HG02678 (cell line): Measurements from ENCODE around the gene INCENP.
A peak's percentile ranks its signal among the peaks of the same experiment; 100 is the strongest.
"Not testable (repeated sequence)": the region's sequence is repeated elsewhere in the genome, so short reads cannot be mapped to it uniquely, and the experiment has no call there.

Source experiments
- ATAC-seq: cut with Tn5 transposase; IDR thresholded peaks from one replicate; pipeline ENCODE4 v1.9.1; 2021; ENCODE audit warnings: mild to moderate bottlenecking, moderate library complexity; ENCODE audit not compliant: unreplicated experiment

Gene INCENP

GRCh38 chr11:62123669-62124185 lies at the start of gene INCENP:
INCENP (plus strand) TSS chr11:62124011; CDS start chr11:62128162, 4,151 bp downstream.
- ATAC-seq, result peak; percentile 96

DNA sequence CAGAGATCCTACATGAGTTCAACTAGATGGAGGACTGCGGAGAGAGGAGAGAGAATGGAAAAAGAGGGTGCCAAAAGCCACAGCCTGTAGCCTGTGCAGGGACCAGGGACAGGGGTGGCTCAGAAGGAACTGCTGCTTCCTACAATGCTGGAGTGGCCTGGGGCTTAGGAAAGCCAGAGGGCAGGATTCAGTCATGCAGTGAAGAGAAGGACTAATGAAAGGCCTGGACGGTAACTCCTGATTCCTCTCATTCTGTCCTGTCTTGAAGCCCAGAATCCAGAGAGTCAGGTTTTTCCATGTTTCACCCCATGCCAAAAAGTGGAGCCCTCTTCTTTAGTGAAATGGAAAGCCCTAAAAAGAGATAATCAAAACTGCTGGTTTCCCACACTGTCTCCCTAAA lies 48.4 kb upstream of the INCENP start:
- ATAC-seq, result no peak

DNA sequence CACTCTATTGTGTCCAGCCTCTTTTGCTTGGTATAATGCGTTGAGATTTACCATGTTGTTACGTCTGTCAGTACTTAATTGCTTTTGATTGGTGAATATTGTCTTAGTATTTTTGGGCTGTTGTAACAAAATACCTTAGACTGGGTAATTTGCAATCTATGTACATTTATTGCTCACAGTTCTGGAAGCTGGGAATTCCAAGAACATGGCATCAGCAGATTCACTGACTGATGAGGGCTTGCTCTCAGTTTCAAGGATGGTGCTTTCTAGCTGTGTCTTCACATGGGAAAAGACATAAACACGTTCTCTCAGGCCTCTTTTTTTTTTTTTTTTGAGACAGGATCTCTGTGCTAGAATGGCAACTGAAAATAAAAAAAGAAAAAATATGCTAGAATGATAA lies 46.7 kb upstream of the INCENP start:
- no peak for ATAC-seq

DNA sequence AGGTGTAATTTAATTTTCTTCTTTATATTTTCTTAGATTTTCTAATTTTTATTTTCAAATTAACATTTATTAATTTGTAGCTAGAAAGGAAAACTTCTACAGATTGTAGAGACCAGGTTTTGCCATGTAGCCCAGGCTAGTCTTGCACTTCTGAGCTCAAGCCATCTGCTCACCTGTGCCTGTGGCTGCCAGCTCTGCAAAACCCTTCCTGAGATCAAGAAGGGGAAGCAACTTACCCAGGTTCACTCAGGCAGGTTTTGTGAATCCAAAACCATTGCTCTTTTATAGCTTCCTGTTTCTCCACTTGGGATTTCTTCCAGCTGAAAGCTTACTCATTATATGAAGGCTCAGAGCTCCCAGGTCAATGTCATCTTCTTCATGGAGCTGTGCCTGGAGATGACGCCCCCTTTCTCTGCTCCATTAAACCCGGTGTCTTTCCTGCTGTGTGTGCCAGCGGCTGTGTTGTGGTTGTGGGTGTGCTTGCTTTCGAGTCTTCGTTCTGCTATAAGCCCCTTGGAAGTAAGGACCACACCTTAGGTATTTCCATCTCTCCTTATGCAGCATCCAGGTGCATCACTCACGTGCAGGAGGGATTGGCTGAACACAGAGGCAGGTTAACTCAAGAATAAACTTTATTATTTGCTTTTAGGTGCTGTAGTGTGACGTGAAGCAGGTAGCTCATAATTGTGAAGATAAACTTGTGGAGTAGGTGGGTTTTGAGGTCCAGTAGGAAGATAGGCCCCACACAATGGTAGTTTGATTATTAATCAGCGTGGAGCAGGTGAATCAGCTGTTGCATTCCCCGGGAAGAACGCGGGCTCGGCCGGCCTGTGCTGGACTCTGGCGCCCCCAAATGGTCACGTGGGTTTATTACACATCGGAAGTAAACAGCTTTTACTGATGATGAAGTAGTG lies 42.2 kb upstream of the INCENP start:
- ATAC-seq, result no peak

GRCh38 chr11:62082292-62082657 lies 41.5 kb upstream of the INCENP start:
- no peak for ATAC-seq

DNA sequence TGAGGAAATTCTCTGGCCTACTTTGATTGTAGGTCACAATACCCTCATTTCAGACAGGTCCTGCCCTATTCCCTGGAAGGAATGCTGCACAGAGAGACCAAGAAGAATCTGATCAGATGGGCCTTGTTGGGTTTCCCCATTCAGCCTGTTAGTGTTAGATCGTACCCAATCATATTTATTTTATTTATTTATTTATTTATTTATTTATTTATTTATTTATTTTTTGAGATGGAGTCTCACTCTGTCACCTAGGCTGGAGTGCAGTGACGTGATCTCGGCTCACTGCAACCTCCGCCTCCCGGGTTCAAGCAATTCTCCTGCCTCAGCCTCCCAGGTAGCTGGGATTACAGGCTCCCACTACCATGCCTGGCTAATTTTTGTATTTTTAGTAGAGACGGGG lies 39.0 kb upstream of the INCENP start:
- ATAC-seq, result not testable (repeated sequence)

- no peak for ATAC-seq
Measured at GRCh38 chr11:62087694-62088093, 36.1 kb upstream of the INCENP start.

- no peak for ATAC-seq
Measured at GRCh38 chr11:62088331-62088933, 35.4 kb upstream of the INCENP start.

GRCh38 chr11:62103141-62103540 lies 20.7 kb upstream of the INCENP start:
- ATAC-seq, result no peak

- no peak for ATAC-seq
Measured at GRCh38 chr11:62103986-62104385, 19.8 kb upstream of the INCENP start.

DNA sequence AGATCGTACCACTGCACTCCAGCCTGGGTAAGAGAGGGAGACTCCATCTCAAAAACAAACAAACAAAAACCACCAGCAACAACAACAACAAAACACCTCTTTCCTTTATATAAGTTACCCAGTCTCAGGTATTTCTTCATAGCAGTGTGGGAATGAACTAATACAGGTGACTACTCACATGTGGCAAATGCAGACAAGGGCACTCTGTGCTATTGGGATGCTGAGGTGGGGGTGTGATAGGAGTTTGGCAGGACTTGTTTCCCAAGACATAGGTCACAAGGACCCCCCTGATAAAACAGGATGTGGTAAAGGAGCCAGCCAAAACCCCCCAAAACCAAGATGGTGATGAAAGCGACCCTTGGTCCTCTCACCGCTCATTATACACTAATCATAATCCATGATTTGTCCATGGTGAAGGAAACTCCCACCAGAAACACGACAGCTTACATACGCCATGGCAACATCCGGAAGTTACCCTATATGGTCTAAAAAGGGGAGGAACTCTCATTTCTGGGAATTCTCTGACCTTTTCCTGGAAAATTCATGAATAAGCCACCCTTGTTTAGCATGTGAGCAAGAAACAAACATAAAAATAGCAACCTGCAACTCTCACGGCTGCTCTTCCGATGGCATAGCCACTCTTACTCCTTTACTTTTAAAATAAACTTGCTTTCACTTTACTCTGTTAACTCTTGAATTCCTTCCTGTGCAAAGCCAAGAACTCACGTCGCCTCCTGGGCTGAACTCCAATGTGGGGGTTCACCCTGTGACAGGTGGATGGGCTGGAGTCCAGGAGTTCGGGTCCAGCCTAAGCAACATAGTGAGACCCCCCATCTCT lies 18.8 kb upstream of the INCENP start:
- no peak for ATAC-seq

- no peak for ATAC-seq
Measured at GRCh38 chr11:62105667-62106191, 18.1 kb upstream of the INCENP start.

DNA sequence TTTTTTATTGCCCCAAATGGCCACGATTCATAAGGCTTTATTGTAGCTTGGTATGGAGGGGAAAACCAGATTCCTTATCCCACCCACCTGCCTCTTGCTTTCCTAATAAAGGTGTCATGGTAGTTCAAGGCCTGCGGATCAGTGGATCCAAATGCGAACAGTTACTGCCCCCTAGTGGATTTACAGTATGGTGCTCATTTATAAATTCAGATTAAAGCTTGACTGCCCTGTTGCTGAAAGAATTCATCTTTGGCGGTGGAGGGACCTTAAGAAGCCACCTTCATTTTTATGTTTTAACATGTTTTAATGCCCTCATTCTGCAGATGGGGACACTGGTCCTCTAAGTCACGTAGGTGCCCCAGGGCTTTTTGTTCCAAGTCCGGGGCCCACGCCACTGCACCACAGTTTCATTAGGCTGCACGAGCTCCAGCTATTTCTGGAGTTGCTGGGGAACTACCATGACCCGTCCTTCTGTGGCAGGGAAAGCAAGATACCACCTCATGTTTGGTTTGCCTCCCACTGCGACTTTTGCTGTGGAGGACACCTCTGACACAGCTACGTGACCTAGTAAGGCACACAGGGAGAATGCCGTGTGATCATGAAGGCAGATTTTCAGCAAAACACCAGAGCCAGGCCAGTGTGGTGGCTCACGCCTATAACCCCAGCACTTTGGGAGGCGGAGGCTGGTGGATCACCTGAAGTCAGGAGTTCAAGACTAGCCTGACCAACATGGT lies 15.6 kb upstream of the INCENP start:
- no peak for ATAC-seq

GRCh38 chr11:62108971-62109404 lies 14.8 kb upstream of the INCENP start:
- ATAC-seq, result no peak

DNA sequence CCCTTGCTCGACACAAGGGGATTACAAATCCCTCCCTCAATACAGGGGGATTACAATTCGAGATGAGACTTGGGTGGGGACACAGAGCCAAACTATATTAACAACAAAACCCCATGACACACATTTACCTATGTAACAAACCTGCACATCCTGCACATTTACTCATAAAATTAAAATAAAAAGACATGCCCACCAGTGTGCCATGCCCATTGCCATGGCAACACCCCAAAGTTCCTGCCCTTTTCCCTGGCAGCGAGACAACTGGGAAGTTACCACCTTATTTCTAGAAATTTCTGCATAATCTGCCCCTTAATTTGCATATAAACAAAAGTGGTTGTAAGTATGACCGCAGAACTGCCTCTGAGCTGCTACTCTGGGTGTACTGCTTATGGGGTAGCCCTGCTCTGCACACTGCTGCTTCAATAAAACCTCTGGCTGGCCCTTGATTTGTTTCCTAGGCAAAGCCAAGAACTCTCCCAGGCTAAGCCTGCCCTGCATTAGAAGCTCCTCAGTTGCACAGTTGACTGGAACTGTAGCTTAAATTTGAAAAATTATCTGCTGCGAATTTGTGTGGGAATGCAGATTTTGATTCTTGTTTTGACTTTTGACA lies 8.6 kb upstream of the INCENP start:
- ATAC-seq, result no peak

DNA sequence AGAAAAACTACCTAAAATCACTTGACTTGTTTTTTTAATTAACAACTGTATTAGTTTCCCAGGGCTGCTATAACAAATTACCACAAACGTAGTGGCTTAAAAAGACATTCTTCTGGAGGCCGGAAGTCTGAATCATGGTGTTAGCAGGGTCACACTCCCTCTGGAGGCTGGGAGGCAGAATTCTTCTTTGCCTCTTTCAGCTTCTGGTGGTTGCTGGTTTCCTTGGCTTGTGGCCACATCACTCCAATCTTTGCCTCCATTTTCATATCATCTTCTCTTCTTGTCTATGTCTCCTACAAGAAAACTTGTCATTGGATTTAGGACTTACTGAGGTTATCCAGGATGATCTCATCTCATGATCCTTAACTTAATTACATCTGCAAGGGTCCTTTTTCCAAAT lies 7.4 kb upstream of the INCENP start:
- ATAC-seq, result no peak

GRCh38 chr11:62119569-62119968 lies 4.2 kb upstream of the INCENP start:
- ATAC-seq, result no peak

DNA sequence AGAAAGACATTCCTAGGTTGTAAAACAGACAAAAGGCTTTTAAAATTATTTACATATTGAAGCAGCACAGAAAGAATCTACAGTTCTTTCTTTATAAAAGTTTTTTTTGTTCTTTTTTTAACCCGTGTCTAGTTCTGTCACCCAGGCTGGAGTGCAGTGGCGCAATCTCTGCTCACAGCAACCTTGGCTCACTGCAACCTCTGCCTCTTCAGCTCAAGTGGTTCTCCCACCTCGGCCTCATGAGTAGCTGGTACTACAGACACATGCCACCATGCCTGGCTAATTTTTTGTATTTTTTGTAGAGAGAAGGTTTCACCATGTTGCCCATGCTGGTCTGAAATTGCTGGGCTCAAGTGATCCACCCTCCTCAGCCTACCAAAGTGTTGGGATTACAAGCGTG lies 3.8 kb upstream of the INCENP start:
- ATAC-seq, result no peak

DNA sequence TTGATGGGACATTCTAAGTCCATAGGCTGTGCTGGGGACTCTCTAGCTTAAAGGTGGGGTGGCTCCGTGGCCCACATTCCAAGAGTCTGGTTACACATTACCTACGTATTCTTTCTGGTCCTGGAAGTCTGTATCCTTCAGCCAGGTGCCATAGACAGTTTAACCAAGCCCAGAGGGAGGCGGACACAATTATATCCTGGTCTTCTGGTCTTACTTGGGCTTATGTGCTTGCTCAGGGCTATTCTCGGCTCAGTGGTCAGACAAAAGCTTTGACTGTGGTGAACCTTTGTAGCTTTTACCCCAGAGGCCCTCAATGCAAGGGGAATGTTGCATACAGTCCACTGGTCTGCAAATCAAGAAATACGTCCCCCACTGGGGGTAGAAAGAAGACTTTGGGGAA lies 3.4 kb upstream of the INCENP start:
- ATAC-seq, result no peak

- no peak for ATAC-seq
Measured at GRCh38 chr11:62122076-62122475, 1.7 kb upstream of the INCENP start.
